GM12878 (cell line): ENCODE results near the gene ATXN1.

Experiments used
- BCL11A ChIP-seq: IDR thresholded peaks from 2 replicates; pipeline ENCODE4 v1.6.1; 2011; ENCODE audit warnings: low read depth, low read length
- BHLHE40 ChIP-seq, 2 experiments: fragments of 450-650 bp in 1 of 2; IDR thresholded peaks; 2 replicates each; pipeline ENCODE4 v1.6.1; 2011 to 2017; ENCODE audit warnings: low read depth in 2 of 2, borderline replicate concordance in 1 of 2, improper control_type of control experiment in 1 of 2, low read length in 1 of 2, mild to moderate bottlenecking in 1 of 2
- CHD1 ChIP-seq: IDR thresholded peaks from 2 replicates; pipeline ENCODE4 v1.6.1; 2012; ENCODE audit warnings: low read depth, low read length, improper control_type of control experiment
- MEF2B ChIP-seq: fragments of 450-650 bp; IDR thresholded peaks from 2 replicates; pipeline ENCODE4 v1.6.1; 2018; ENCODE audit warnings: mild to moderate bottlenecking, moderate library complexity; ENCODE audit not compliant: partially characterized antibody, poor library complexity, severe bottlenecking
- MYC ChIP-seq: IDR thresholded peaks from 2 replicates; pipeline ENCODE4 v1.6.1; 2011; ENCODE audit warnings: mild to moderate bottlenecking, low read length, moderate library complexity, inconsistent platforms; ENCODE audit not compliant: insufficient read depth, insufficient replicate concordance, insufficient read length, severe bottlenecking
- SUZ12 ChIP-seq: fragments of 200-600 bp; sonication (generic); IDR thresholded peaks from one replicate; pipeline ENCODE4 v1.6.1; 2018; ENCODE audit warnings: antibody characterized with exemption, mild to moderate bottlenecking; ENCODE audit not compliant: unreplicated experiment
- TCF12 ChIP-seq: IDR thresholded peaks from 2 replicates; pipeline ENCODE4 v1.6.1; 2011; ENCODE audit warnings: low read depth, mild to moderate bottlenecking, low read length
- TCF3 ChIP-seq: IDR thresholded peaks from 2 replicates; pipeline ENCODE4 v1.6.1; 2012; ENCODE audit warnings: low read depth, mild to moderate bottlenecking, low read length, borderline replicate concordance; ENCODE audit not compliant: insufficient read depth
- TF ChIP-seq, protein P1 (sequence below), 3 experiments: IDR thresholded peaks in 2 of 3; conservative IDR thresholded peaks in 1 of 3; 2 replicates each; pipeline ENCODE4 v1.5.1; 2011; ENCODE audit warnings: low read depth in 3 of 3, low read length in 3 of 3, mild to moderate bottlenecking in 3 of 3, control low read depth in 2 of 3, moderate library complexity in 2 of 3, inconsistent platforms in 1 of 3, mixed read lengths in 1 of 3; ENCODE audit not compliant: control insufficient read depth in 2 of 3, insufficient read depth in 1 of 3; ENCODE audit errors: extremely low read depth in 1 of 3

DNA sequence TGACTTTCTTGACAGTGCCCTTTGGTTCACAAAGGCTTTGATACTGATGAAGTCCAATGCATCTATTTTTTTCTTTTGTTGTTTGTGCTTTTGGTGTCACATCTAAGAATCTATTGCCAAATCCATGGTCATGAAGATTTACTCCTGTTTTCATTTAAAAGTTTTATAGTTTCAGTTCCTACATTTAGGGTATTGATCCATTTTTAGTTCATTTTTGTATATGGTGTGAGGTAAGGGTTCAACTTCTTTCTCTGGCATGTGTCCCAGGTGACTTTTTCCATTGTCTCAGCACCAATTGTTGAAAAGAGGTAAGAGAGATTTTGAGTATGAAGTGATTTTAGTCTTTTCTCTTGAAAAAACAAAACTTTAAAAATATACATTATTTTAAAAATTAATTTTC is 262.3 kb downstream of the ATXN1 start:
- TF ChIP-seq BHLHE40 (IDR thresholded peaks at IDR 0.05; ENCODE audit: borderline replicate concordance in 1 of 2, low read depth in 2 of 2, low read length in 1 of 2) (no peak), MEF2B (peak; percentile 86), MYC (no peak), TCF12 (no peak), SUZ12 (no peak), BCL11A (no peak), CHD1 (no peak), TCF3 (no peak)
- TF ChIP-seq, protein P1, sequence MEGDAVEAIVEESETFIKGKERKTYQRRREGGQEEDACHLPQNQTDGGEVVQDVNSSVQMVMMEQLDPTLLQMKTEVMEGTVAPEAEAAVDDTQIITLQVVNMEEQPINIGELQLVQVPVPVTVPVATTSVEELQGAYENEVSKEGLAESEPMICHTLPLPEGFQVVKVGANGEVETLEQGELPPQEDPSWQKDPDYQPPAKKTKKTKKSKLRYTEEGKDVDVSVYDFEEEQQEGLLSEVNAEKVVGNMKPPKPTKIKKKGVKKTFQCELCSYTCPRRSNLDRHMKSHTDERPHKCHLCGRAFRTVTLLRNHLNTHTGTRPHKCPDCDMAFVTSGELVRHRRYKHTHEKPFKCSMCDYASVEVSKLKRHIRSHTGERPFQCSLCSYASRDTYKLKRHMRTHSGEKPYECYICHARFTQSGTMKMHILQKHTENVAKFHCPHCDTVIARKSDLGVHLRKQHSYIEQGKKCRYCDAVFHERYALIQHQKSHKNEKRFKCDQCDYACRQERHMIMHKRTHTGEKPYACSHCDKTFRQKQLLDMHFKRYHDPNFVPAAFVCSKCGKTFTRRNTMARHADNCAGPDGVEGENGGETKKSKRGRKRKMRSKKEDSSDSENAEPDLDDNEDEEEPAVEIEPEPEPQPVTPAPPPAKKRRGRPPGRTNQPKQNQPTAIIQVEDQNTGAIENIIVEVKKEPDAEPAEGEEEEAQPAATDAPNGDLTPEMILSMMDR (IDR thresholded peaks at IDR 0.05 in 2 of 3, conservative IDR thresholded peaks at IDR 0.05 in 1 of 3; ENCODE audit: control insufficient read depth in 2 of 3, extremely low read depth in 1 of 3, insufficient read depth in 1 of 3, low read depth in 3 of 3, low read length in 3 of 3): no peak
